HCT116 (cell line): Measurements from ENCODE around the gene SBSN.

Experiments
- EGR1 ChIP-seq: IDR thresholded peaks from 2 replicates; pipeline ENCODE4 v1.6.1; 2012; ENCODE audit warnings: low read depth
- JUND ChIP-seq: IDR thresholded peaks from 2 replicates; pipeline ENCODE4 v1.6.1; 2012
- POLR2A ChIP-seq: IDR thresholded peaks from 2 replicates; pipeline ENCODE4 v1.7.0; 2011; ENCODE audit warnings: borderline replicate concordance; ENCODE audit not compliant: insufficient read depth, insufficient read length; ENCODE audit errors: extremely low read depth
- TF ChIP-seq, protein P1 (sequence below), 3 experiments: fragments of 200-600 bp in 1 of 3; sonication (generic) in 1 of 3; IDR thresholded peaks in 2 of 3; conservative IDR thresholded peaks in 1 of 3; 2 replicates each; pipeline ENCODE4 v1.5.1; 2012 to 2017; ENCODE audit warnings: low read depth in 2 of 3, low read length in 2 of 3, antibody characterized with exemption in 1 of 3, borderline replicate concordance in 1 of 3, control low read depth in 1 of 3, mild to moderate bottlenecking in 1 of 3, mixed read lengths in 1 of 3, mixed run types in 1 of 3, moderate library complexity in 1 of 3; ENCODE audit not compliant: insufficient read depth in 1 of 3
- TF ChIP-seq, protein P2 (sequence below): IDR thresholded peaks from 2 replicates; pipeline ENCODE4 v1.6.1; 2012
- TF ChIP-seq, protein P3 (sequence below): IDR thresholded peaks from 2 replicates; pipeline ENCODE4 v1.6.1; 2011; ENCODE audit warnings: mild to moderate bottlenecking, low read length, moderate library complexity; ENCODE audit not compliant: insufficient replicate concordance; ENCODE audit errors: extremely low read depth

DNA sequence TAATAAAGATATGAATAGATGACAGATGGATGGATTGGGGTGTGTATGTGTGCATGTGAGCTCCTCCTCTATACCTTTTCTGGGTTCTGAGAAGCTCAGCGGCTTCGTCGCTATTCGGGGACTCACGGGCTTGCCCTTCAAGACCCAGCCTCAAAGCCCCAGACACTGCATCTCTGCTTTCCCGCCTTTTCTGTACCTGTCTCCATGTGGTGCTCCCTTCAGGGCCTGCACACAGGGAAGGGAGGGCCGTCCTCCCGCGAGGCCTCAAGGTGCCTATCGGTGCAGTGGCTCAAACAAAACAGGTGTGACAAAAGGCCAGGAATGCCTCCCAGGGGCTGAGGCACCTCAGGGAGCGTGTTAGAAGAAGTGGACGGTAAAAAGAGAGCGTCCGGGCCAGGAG lies 54.0 kb downstream of the SBSN start:
- TF ChIP-seq, protein P1, sequence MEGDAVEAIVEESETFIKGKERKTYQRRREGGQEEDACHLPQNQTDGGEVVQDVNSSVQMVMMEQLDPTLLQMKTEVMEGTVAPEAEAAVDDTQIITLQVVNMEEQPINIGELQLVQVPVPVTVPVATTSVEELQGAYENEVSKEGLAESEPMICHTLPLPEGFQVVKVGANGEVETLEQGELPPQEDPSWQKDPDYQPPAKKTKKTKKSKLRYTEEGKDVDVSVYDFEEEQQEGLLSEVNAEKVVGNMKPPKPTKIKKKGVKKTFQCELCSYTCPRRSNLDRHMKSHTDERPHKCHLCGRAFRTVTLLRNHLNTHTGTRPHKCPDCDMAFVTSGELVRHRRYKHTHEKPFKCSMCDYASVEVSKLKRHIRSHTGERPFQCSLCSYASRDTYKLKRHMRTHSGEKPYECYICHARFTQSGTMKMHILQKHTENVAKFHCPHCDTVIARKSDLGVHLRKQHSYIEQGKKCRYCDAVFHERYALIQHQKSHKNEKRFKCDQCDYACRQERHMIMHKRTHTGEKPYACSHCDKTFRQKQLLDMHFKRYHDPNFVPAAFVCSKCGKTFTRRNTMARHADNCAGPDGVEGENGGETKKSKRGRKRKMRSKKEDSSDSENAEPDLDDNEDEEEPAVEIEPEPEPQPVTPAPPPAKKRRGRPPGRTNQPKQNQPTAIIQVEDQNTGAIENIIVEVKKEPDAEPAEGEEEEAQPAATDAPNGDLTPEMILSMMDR (IDR thresholded peaks at IDR 0.05 in 2 of 3, conservative IDR thresholded peaks at IDR 0.05 in 1 of 3; ENCODE audit: borderline replicate concordance in 1 of 3, insufficient read depth in 1 of 3, low read depth in 2 of 3, low read length in 2 of 3) = no peak
- TF ChIP-seq JUND (no peak), POLR2A (no peak), EGR1 (no peak)
- TF ChIP-seq, protein P2, sequence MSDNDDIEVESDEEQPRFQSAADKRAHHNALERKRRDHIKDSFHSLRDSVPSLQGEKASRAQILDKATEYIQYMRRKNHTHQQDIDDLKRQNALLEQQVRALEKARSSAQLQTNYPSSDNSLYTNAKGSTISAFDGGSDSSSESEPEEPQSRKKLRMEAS = no peak
- TF ChIP-seq, protein P3, sequence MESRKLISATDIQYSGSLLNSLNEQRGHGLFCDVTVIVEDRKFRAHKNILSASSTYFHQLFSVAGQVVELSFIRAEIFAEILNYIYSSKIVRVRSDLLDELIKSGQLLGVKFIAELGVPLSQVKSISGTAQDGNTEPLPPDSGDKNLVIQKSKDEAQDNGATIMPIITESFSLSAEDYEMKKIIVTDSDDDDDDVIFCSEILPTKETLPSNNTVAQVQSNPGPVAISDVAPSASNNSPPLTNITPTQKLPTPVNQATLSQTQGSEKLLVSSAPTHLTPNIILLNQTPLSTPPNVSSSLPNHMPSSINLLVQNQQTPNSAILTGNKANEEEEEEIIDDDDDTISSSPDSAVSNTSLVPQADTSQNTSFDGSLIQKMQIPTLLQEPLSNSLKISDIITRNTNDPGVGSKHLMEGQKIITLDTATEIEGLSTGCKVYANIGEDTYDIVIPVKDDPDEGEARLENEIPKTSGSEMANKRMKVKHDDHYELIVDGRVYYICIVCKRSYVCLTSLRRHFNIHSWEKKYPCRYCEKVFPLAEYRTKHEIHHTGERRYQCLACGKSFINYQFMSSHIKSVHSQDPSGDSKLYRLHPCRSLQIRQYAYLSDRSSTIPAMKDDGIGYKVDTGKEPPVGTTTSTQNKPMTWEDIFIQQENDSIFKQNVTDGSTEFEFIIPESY = no peak
